Thymus (tissue), 11 donors: ENCODE measurements around the gene MEX3B. TPM values are rescaled to one million over a fixed set of nuclear protein-coding genes. Genes with fewer than 3 reads are reported as not detected.

ENCODE experiments used
- DNase-seq, 9 donors: peaks; one replicate each; pipeline ENCODE4 v3.0.0-alpha.2; 2013; ENCODE audit warnings: low spot score in 9 of 9, low read depth in 6 of 9, missing footprints in 1 of 9
- H3K27ac ChIP-seq, 2 donors: one replicate each; pipeline ENCODE4 v1.5.1; 2013; ENCODE audit warnings: control low read depth in 1 of 2, low read depth in 1 of 2, low read length in 1 of 2, mild to moderate bottlenecking in 1 of 2, moderate library complexity in 1 of 2
- H3K27me3 ChIP-seq, 2 donors: one replicate each; pipeline ENCODE4 v1.5.1; 2013; ENCODE audit warnings: low read length in 1 of 2; ENCODE audit not compliant: control insufficient read depth in 2 of 2, insufficient read depth in 1 of 2
- H3K36me3 ChIP-seq, 2 donors: one replicate each; pipeline ENCODE4 v1.5.1; 2013; ENCODE audit warnings: low read length in 1 of 2, mild to moderate bottlenecking in 1 of 2, moderate library complexity in 1 of 2; ENCODE audit not compliant: control insufficient read depth in 2 of 2, insufficient read depth in 2 of 2
- H3K4me1 ChIP-seq, 2 donors: one replicate each; pipeline ENCODE4 v1.5.1; 2013; ENCODE audit warnings: low read length in 2 of 2; ENCODE audit not compliant: control insufficient read depth in 2 of 2, insufficient read depth in 2 of 2
- H3K4me3 ChIP-seq, 2 donors: one replicate each; pipeline ENCODE4 v1.5.1; 2013; ENCODE audit warnings: low read length in 2 of 2, control low read depth in 1 of 2, mild to moderate bottlenecking in 1 of 2
- H3K9me3 ChIP-seq, 2 donors: one replicate each; pipeline ENCODE4 v1.5.1; 2013; ENCODE audit warnings: low read length in 1 of 2, mild to moderate bottlenecking in 1 of 2; ENCODE audit not compliant: control insufficient read depth in 2 of 2, insufficient read depth in 1 of 2
- WGBS: extraction: QIAGEN DNeasy Blood & Tissue Kit; methylation state at CpG from one replicate; pipeline ENCODE4 v1.1.7; 2013; 5-methylcytosine and 5-hydroxymethylcytosine counted together
- polyA plus RNA-seq: library from polyadenylated mRNA; stranded (reverse); fragments of 200-250 nt; gene quantifications from one replicate; pipeline ENCODE4 v1.2.3, GENCODE V29; 2013
- total RNA-seq: library from RNA; stranded (reverse); fragments of 120-200 nt; gene quantifications from one replicate; pipeline ENCODE4 v1.2.4, GENCODE V29; 2013
- donor health status: healthy.

Gene MEX3B
- total and polyA plus RNA-seq, 2 donors = 4.1 to 8.4 TPM

DNA sequence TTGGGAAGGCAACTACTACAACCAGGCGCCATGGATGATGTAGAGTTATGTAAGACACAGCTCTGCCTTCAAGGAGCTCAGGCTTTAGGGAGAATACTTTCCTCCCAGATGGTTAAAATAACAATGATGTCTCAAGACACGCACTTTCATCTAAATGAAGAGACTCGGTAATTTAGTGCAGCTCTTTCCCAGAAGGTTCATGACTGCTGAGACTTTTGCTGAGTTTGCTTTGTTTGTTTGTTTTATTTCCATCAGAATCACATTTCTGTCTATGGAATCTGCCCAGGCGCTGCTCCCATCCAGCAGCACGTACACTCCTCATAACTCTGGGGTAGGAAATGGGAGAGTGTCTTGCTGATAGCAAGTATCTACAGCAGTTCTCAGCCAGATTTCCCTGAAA is 33.9 kb upstream of the MEX3B start:
- H3K27ac ChIP-seq = no peak overlapping the region
- H3K4me1 ChIP-seq = no peaks in the 10 kb centered on the region
- no peaks in the 10 kb centered on the region for H3K27me3 ChIP-seq
- DNase-seq = no peak
- 96% methylated on average over 5 of the region's 5 CpGs for WGBS
- no peaks in the 10 kb centered on the region for H3K36me3 ChIP-seq
- no peak overlapping the region for H3K4me3 ChIP-seq
- no peaks in the 10 kb centered on the region for H3K9me3 ChIP-seq

DNA sequence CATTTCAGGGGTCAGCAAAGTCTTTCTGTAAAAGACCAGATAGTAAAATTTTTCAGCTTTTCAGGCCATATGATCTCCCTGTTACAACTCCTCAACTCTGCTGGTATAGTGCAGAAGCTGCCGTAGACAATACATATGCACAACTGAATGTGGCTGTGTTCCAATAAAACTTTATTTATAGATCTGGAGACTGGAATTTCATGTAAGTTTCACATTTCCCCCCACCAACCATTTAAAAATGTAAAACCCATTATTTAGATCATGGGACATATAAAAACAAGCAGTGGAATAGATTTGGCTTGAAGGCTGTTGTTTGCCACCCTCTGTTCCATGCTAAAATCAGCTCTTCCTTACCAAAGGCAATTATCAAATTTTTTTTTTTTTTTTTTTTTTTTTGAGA is 28.8 kb upstream of the MEX3B start:
- 99% methylated on average over 1 of the region's 1 CpG for WGBS

DNA sequence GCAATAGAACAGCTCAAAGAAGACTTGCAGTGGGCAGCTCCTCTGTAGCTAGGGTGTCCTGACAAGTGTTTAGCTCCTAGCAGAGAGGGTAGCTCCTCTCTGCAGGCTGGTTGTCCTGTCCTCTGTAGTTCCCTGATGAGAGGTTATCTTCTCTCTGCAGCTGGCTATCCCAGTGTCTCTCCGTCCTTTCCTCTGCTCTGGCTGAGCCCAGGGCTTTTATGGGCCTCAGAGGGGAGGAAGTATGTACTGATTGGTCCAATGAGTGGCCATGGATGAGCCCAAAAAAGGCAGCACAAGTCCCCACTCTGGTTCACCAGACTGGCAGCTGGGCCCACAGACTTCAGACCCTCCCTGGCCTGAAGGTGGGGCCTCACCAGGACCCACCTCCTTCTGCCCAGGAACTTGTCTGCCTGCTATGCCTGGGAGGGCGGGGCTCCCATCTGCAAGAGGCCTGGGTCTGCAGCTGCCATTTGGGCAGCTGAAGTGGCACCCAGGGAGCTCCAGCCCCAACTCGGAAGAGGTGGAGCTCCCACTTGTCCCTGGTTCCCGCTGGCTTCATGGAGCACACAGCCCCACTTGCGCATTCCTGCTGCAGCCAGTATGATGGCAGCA is 27.2 kb upstream of the MEX3B start:
- no peak for DNase-seq
- 97% methylated on average over 5 of the region's 5 CpGs for WGBS

More for the DNA sequence above, 28.8 kb upstream of the MEX3B start:
- no peak for DNase-seq
- Histone ChIP-seq H3K27me3 (no peaks in the 10 kb centered on the region), H3K36me3 (no peaks in the 10 kb centered on the region), H3K4me1 (no peaks in the 10 kb centered on the region), H3K9me3 (peaks cover 0 to 13% of the 10 kb centered on the region in 2 donors), H3K4me3 (no peak overlapping the region), H3K27ac (no peak overlapping the region)

DNA sequence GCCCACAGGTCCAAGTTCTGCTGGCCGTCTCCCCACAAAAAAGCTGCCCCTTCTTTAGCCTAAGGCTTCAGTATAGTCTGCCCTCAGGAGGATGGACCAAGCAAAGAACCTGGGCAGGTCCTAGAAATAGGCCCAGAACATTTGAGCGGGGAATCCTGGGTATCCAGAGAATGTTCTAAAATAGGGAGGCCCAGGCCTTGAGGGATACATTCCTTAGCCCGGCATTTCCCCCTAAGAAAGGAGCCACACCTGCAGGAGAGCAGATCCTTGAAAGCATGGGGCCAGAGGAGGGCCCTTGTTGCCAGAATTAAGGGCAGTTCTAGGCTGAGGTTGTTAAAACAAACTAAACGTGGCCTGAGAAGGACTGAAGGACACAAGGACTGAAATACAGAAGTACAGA is 20.6 kb upstream of the MEX3B start:
- 98% methylated on average over 4 of the region's 4 CpGs for WGBS
- Histone ChIP-seq H3K4me3 (no peak overlapping the region), H3K27me3 (no peaks in the 10 kb centered on the region), H3K36me3 (no peaks in the 10 kb centered on the region), H3K4me1 (peaks cover 0 to 4% of the 10 kb centered on the region in 2 donors), H3K27ac (no peak overlapping the region), H3K9me3 (no peaks in the 10 kb centered on the region)
- no peak for DNase-seq

More for the DNA sequence above, 27.2 kb upstream of the MEX3B start:
- Histone ChIP-seq H3K4me1 (no peaks in the 10 kb centered on the region), H3K36me3 (no peaks in the 10 kb centered on the region), H3K27me3 (no peaks in the 10 kb centered on the region), H3K9me3 (peaks cover 0 to 13% of the 10 kb centered on the region in 2 donors), H3K4me3 (no peak overlapping the region), H3K27ac (no peak overlapping the region)

DNA sequence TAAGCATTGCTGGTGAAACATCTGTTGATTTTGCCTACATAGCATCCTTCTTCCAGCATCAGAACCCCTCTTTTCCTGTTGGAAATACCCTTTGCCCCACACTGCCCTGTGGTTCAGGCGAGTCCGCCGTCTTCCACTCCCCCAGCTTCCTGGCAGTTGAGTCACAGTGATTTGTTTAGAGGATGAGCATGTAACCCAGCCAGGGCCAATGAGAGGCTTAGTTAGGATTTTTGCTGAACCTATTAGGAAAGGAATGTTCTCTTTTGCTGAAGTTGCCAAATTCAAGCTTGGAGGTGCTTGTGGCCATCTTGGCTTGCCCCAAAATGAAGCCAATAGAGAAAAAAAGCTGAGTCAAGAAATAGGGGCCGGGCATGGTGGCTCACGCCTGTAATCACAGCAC is 19.0 kb upstream of the MEX3B start:
- no peaks in the 10 kb centered on the region for H3K9me3 ChIP-seq
- no peak overlapping the region for H3K27ac ChIP-seq
- H3K4me1 ChIP-seq = peaks cover 0 to 4% of the 10 kb centered on the region in 2 donors
- DNase-seq = no peak
- 84% methylated on average over 5 of the region's 5 CpGs for WGBS
- H3K36me3 ChIP-seq = no peaks in the 10 kb centered on the region
- no peak overlapping the region for H3K4me3 ChIP-seq
- peaks cover 0 to 3% of the 10 kb centered on the region in 2 donors for H3K27me3 ChIP-seq

DNA sequence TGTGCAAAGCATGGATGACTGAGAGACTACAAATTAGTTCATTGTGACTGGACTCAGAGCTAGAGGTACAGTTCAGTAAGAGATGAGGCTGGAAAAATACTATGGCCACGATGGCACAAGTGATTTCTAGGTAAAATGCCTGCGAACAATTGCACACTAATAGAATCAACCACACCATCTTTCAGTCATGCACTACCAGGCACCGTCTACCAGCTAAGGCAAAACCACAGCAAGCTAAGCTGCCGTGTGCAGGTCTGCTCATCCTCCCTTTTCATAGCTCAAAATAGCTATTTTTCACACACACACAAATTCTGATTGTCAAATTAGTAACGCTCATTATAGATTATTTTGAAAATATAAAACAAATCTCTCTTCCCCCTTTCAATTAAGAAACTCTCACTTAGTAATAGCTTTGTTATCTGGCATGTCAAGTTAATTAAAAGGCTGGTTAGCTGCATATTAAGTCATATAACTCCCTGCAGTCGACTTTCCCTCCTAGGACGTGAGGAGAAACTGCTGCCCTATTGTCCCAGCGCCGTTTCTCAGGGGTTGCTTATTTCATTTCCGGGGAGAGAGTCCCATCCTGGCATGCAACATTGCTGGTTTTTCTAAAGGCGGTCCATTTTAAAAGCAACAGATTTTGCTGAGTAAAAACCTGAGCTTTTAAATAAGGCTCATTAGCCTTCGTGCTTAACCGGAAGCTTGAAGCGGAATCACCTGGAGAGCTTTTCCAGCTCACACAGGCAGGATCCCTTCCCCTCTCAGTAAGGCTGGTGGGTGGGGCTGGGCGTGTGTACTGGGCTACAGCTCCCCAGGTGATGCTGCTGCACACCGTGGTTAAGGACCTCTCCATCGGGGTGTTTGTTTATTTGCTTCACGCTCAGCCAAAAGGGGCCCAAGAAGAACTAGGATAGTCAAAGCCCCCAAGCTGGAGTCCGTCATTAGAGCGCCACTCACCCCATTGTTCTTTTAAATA is 16.9 kb upstream of the MEX3B start:
- Histone ChIP-seq H3K27me3 (peaks cover 6 to 20% of the 10 kb centered on the region in 2 donors), H3K4me1 (peaks cover 0 to 4% of the 10 kb centered on the region in 2 donors), H3K9me3 (no peaks in the 10 kb centered on the region), H3K4me3 (no peak overlapping the region), H3K27ac (no peak overlapping the region), H3K36me3 (no peaks in the 10 kb centered on the region)
- DNase-seq = no peak
- 28% methylated on average over 20 of the region's 20 CpGs for WGBS

DNA sequence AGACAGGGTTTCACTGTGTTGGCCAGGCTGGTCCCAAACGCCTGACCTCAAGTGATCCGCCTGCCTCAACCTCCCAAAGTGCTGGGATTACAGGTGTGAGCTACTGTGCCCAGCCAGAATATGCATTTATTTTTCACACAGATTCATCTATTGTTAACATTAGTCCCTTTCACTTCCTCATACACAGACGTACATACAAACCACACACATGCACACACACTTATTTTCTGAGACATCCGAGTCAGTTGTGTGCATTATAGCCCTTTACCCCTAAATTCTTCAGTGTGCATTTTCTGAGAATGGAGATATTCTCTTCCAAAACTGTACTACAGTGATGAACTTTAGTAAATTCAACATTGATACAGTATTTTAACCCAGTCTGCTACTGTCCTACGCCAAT is 15.0 kb upstream of the MEX3B start:
- Histone ChIP-seq H3K9me3 (no peaks in the 10 kb centered on the region), H3K27ac (no peak overlapping the region), H3K4me3 (no peak overlapping the region), H3K27me3 (peaks cover 6 to 36% of the 10 kb centered on the region in 2 donors), H3K4me1 (peaks cover 0 to 4% of the 10 kb centered on the region in 2 donors), H3K36me3 (no peaks in the 10 kb centered on the region)
- no peak for DNase-seq
- 73% methylated on average over 5 of the region's 5 CpGs for WGBS

DNA sequence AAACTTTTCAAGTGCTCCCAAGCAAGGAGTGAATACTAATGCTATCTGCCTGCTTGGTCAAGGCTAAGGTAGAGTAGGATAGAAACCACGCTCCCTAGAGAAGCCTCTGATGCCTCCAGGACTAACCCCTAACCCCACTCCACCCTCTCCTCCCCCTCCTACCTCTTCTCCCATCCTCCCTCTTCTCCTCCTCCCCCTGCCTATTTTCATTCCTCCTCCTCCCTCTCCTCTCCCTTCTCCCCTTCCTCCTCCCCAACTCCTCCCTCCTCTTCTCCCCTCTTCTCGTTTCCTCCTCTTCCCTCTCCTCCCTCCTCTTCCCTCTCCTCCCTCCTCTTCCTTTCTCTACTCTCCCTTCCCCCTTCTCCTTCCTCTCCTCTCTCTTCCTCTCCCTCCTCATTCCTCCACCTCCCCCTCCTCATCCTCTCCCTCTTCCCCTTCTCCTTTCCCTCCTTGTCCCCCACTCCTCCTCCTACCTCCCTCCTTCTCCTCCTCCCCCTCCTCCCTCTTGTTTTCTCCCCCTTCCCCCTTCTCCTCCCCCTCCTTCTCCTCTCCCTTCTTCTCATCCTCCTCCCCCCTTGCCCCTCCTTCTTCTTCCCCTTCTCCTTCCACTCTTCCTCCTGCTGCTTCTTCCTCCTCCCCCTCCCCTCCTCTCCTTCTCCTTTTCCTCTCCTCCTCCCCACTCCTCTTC is 12.8 kb upstream of the MEX3B start:
- Histone ChIP-seq H3K27ac (no peak overlapping the region), H3K27me3 (peaks cover 6 to 36% of the 10 kb centered on the region in 2 donors), H3K36me3 (no peaks in the 10 kb centered on the region), H3K4me3 (no peak overlapping the region), H3K9me3 (no peaks in the 10 kb centered on the region), H3K4me1 (peaks cover 0 to 4% of the 10 kb centered on the region in 2 donors)
- WGBS = 37% methylated on average over 2 of the region's 2 CpGs
- DNase-seq = no peak

DNA sequence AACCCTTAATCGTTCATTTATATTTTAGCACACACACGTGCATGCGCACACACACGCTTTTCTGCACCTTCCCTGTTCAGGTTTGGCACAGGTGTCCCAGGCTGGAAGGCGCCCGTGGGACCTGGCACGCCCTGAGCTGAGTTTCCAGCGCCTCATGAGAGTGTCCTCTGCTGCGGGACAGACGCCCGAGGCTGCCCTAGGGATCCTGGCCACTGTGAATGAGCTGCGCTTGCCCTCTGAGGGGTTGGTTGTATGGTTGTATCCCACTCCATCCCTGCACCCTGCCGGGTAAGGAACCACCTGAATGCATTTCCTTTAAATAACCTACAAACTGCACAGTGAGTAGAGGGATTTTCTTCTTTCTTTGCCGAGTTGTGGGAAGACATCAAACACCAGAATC is 12.2 kb upstream of the MEX3B start:
- DNase-seq = no peak
- Histone ChIP-seq H3K27me3 (peaks cover 6 to 36% of the 10 kb centered on the region in 2 donors), H3K36me3 (no peaks in the 10 kb centered on the region), H3K9me3 (no peaks in the 10 kb centered on the region), H3K4me3 (no peak overlapping the region), H3K4me1 (peaks cover 0 to 3% of the 10 kb centered on the region in 2 donors), H3K27ac (no peak overlapping the region)
- 15% methylated on average over 14 of the region's 14 CpGs for WGBS
